Lung (tissue), 12 donors: ENCODE results near the gene ZNF182. TPM values are rescaled to one million over a fixed set of nuclear protein-coding genes. Genes with fewer than 3 reads are reported as not detected.
"Not testable (repeated sequence)": the region's sequence is repeated elsewhere in the genome, so short reads cannot be mapped to it uniquely, and the experiment has no call there.

Experiments used
- ATAC-seq: fragments of 200-7000 bp; cut with Tn5 transposase; one replicate; pipeline ENCODE4 v1.9.1; 2020; ENCODE audit warnings: moderate number of reproducible peaks; ENCODE audit not compliant: insufficient read depth, low FRiP score
- DNase-seq, 3 donors: peaks; one replicate each; pipeline ENCODE4 v3.0.0-alpha.2; 2013 to 2017
- H3K27ac ChIP-seq, 2 donors: one replicate each; pipeline ENCODE4 v1.5.1; 2013; ENCODE audit warnings: mild to moderate bottlenecking in 2 of 2, moderate library complexity in 2 of 2, control low read depth in 1 of 2, inconsistent platforms in 1 of 2, low read depth in 1 of 2, low read length in 1 of 2
- H3K27me3 ChIP-seq, 3 donors: one replicate each; pipeline ENCODE4 v1.5.1; 2013; ENCODE audit warnings: low read length in 2 of 3; ENCODE audit not compliant: control insufficient read depth in 3 of 3, insufficient read depth in 3 of 3
- H3K36me3 ChIP-seq, 4 donors: one replicate each; pipeline ENCODE4 v1.5.1; 2013; ENCODE audit warnings: low read length in 4 of 4, mild to moderate bottlenecking in 1 of 4, moderate library complexity in 1 of 4; ENCODE audit not compliant: control insufficient read depth in 4 of 4, insufficient read depth in 4 of 4
- H3K4me1 ChIP-seq, 5 donors: one replicate each; pipeline ENCODE4 v1.5.1; 2013; ENCODE audit warnings: low read length in 5 of 5, mild to moderate bottlenecking in 2 of 5, moderate library complexity in 1 of 5; ENCODE audit not compliant: control insufficient read depth in 5 of 5, insufficient read depth in 5 of 5
- H3K4me3 ChIP-seq: one replicate; pipeline ENCODE4 v1.5.1; 2013; ENCODE audit warnings: mild to moderate bottlenecking, control low read depth, moderate library complexity
- H3K9ac ChIP-seq, 2 donors: one replicate each; pipeline ENCODE4 v1.5.1; 2013; ENCODE audit warnings: low read length in 2 of 2, control low read depth in 1 of 2; ENCODE audit not compliant: insufficient read depth in 1 of 2
- H3K9me3 ChIP-seq, 4 donors: one replicate each; pipeline ENCODE4 v1.5.1; 2013; ENCODE audit warnings: low read length in 3 of 4, mild to moderate bottlenecking in 1 of 4, moderate library complexity in 1 of 4; ENCODE audit not compliant: control insufficient read depth in 4 of 4, insufficient read depth in 3 of 4
- CTCF ChIP-seq: IDR thresholded peaks from 2 replicates; pipeline ENCODE4 v1.5.1; 2012; ENCODE audit warnings: mild to moderate bottlenecking; ENCODE audit errors: control extremely low read depth, extremely low read depth
- WGBS, 2 donors: extraction: QIAGEN DNeasy Blood & Tissue Kit; methylation state at CpG; one replicate each; pipeline ENCODE4 v1.1.7; 2013; 5-methylcytosine and 5-hydroxymethylcytosine counted together
- polyA plus RNA-seq, 2 donors: library from polyadenylated mRNA; stranded (reverse); fragments of 200-250 nt; gene quantifications; one replicate each; pipeline ENCODE4 v1.2.1, GENCODE V29; 2013
- total RNA-seq, 2 donors: library from RNA; depleted of rRNA in 1 of 2; stranded (reverse); fragments of >200 nt in 1 of 2; gene quantifications; one replicate each; pipeline ENCODE4 v1.2.1, GENCODE V29; 2014 to 2021
- donor health status: control.
- donor health status: control.
- donor health status: Bipolar disorder and iron deficiency.
- donor health status: healthy.
- donor health status: DM: yes; HTN: yes; CAD: no.

The ZNF182 gene
- total and polyA plus RNA-seq, 4 donors = 2.7 to 9.5 (median 3.8) TPM

GRCh38 chrX:48006688-48007087 lies 2.9 kb upstream of the ZNF182 start, which contains the start of gene SPACA5:
Gene SPACA5, plus strand, starts transcription at chrX:48006988. Its CDS starts 815 bp downstream, at chrX:48007803.
- not testable (repeated sequence) for H3K36me3 ChIP-seq, DNase-seq, H3K27me3 ChIP-seq, H3K9me3 ChIP-seq, H3K4me3 ChIP-seq, H3K4me1 ChIP-seq, ATAC-seq, H3K9ac ChIP-seq, H3K27ac ChIP-seq
- no CpG with 5 or more reads among the region's 8 CpGs for whole genome bisulfite sequencing, 2 donors

GRCh38 chrX:48003367-48003757 lies 427 bp downstream of the ZNF182 start:
- peak overlapping the region; percentile 56 for H3K4me3 ChIP-seq
- WGBS, 2 donors = 2 to 30% methylated on average over 15 to 18 of the region's 18 CpGs
- no peaks in the 10 kb centered on the region for H3K27me3 ChIP-seq
- H3K27ac ChIP-seq = peak overlapping the region; percentile 5 to 72
- peak; percentile 9 for ATAC-seq
- no peak for TF ChIP-seq CTCF
- H3K9ac ChIP-seq = peak overlapping the region; percentile 81 to 92
- no peak for DNase-seq
- H3K9me3 ChIP-seq = peaks cover 0 to 6% (median 0%) of the 10 kb centered on the region in 4 donors
- H3K36me3 ChIP-seq = no peaks in the 10 kb centered on the region
- H3K4me1 ChIP-seq = no peaks in the 10 kb centered on the region

DNA sequence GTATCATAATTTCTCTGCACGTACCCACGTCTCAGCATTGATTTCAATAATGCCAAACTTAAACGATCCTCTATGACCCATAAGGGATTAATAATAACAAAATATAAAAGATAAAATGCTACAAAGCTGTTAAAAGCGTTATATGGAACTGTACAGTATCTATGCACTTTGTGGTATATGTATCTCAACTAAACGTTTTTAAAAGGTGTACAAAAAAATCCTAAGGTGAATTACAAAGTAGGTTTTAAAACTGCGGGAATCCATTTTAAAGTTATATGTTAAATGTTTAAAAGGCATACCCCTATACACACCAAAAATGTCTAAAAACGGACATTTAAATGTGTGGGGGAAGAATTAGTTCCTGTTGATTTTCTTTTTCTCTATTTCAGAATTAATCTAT lies 860 bp downstream of the ZNF182 start:
- Histone ChIP-seq H3K36me3 (no peaks in the 10 kb centered on the region), H3K9me3 (peaks cover 0 to 6% (median 0%) of the 10 kb centered on the region in 4 donors), H3K9ac (no peak overlapping the region), H3K27ac (no peak overlapping the region), H3K27me3 (no peaks in the 10 kb centered on the region), H3K4me1 (no peaks in the 10 kb centered on the region), H3K4me3 (no peak overlapping the region)
- no peak for DNase-seq
- no peak for ATAC-seq
- no peak for TF ChIP-seq CTCF
- WGBS, 2 donors = 48 to 53% methylated on average over 7 of the region's 7 CpGs

DNA sequence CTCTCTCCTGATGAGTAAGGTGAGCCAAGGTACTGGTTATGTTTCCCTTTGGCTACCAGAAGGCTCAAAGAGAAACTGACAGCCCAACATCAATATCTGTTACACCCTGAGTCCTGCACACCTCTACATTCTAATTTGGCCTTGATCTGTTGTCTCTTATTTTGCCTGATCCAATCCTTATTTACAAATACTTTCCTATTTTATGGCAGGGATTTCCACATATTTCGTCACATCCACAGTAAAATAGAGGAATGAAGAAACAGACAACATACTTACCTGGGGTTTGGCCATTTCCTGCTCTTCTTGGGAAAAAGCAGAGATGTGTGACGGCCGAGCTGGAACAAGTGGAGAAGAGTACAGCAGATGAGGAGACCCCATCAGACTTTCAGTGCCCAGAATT lies 1.5 kb downstream of the ZNF182 start:
- no peak for TF ChIP-seq CTCF
- WGBS, 2 donors = 29 to 55% methylated on average over 3 of the region's 3 CpGs
- H3K9me3 ChIP-seq = peaks cover 0 to 6% (median 0%) of the 10 kb centered on the region in 4 donors
- H3K4me1 ChIP-seq = no peaks in the 10 kb centered on the region
- H3K27me3 ChIP-seq = no peaks in the 10 kb centered on the region
- ATAC-seq (no peak), DNase-seq (no peak)
- no peaks in the 10 kb centered on the region for H3K36me3 ChIP-seq
- no peak overlapping the region for H3K4me3 ChIP-seq
- no peak overlapping the region for H3K9ac ChIP-seq
- no peak overlapping the region for H3K27ac ChIP-seq
